ENCODE data around the gene MYO18A. TPM values are rescaled to one million over a fixed set of nuclear protein-coding genes. Genes with fewer than 3 reads are reported as not detected.
"Not testable (repeated sequence)": the region's sequence is repeated elsewhere in the genome, so short reads cannot be mapped to it uniquely, and the experiment has no call there.

Gene MYO18A
- total RNA-seq, 1 donor from 2014 or later: 167 TPM

GRCh38 chr17:29103341-29103740 is 76.9 kb downstream of the MYO18A start:
- DNase-seq (ENCODE audit: low read depth): peak; percentile 83

DNA sequence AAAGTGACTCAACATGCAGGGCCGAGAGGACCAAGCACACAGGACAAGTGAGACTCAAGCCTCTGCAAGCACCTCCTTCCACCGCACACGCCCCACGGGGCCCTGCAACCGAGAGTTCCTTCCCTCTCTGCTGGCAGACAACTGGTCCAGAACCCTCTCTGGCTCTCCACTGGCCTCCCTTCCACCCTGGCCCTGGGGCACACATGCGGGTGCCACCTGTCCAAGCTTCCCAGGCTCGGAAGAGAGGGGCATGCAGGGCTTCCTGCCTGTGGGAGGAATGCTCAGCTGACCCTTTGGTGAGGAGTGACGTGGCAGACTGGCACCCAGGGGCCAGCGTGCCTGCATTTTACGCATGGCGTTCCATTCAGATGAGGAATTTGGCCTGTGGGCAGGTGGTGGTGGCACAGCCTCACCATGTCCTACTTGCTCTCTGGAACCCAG is 77.4 kb downstream of the MYO18A start:
- peak; percentile 99 for DNase-seq (ENCODE audit: low read depth)

GRCh38 chr17:29102046-29102445 is 78.2 kb downstream of the MYO18A start:
- peak; percentile 94 for DNase-seq (ENCODE audit: low read depth)

DNA sequence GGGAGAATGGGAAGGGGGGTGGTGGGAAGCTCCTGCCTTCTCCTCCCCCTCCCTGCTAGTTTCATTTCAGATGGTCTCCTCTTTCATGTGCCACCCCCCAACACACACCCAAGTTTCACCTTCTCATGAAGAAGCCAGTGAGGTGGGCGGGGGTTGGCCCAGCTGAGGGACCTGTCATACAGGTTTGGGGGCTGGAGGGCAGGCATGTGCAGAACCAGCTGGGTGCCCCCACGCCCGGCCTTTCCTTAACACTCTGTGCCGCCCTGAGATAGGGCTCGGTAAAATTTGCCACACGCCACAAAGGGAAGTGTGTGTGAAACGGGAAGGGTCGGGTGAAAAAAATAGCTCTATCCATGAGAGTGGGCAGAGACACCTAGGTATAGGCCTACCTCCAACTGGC is 79.9 kb downstream of the MYO18A start:
- no peak for DNase-seq (ENCODE audit: low read depth)

DNA sequence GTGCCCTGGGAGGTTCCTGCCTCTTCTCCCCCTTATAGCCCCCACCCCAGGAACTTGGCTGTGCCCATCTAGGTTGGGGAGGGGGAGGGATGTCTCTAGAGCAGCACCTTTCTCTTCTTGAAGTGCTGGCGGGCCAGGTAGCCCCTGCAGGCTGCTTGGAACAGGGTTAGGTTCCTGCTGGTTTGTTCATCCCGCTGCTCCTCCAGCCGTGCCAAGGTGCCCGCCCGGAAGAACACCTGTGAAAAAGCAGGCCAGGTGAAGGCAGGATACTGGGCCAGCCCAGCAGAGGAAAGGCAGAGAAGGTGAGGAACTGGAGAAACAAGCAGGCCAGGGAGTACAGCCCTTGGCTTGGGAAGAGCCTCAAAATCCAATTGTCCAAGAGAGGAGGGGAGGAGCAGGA is 80.7 kb downstream of the MYO18A start:
- DNase-seq (ENCODE audit: low read depth): no peak

DNA sequence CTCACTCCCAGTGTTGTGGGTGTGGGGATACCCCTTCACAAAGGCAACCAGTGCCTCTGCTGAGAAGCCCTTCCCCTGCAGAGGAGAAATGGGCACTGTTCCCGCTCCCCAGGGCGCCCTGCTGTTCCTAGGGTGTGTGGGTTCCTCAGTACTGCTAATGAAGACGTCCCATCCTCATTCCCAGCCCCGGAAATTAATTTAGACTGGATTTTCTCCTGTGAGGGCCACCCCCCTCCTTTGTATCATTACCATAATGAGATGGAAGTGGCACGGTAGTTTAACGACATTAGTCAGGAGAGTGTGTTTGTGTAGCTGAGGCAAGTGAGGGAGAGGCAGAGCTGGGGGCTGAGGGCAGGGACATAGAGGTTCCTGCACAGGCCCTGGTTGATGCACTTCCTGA is 84.1 kb downstream of the MYO18A start:
- no peak for DNase-seq (ENCODE audit: low read depth)

- DNase-seq (ENCODE audit: low read depth): no peak
Observed at GRCh38 chr17:29095439-29095838, 84.8 kb downstream of the MYO18A start.

GRCh38 chr17:29094101-29094708 is 86.0 kb downstream of the MYO18A start:
- peak; percentile 48 for DNase-seq (ENCODE audit: low read depth)

- DNase-seq (ENCODE audit: low read depth): no peak
Observed at GRCh38 chr17:29093090-29093871, 86.9 kb downstream of the MYO18A start.

DNA sequence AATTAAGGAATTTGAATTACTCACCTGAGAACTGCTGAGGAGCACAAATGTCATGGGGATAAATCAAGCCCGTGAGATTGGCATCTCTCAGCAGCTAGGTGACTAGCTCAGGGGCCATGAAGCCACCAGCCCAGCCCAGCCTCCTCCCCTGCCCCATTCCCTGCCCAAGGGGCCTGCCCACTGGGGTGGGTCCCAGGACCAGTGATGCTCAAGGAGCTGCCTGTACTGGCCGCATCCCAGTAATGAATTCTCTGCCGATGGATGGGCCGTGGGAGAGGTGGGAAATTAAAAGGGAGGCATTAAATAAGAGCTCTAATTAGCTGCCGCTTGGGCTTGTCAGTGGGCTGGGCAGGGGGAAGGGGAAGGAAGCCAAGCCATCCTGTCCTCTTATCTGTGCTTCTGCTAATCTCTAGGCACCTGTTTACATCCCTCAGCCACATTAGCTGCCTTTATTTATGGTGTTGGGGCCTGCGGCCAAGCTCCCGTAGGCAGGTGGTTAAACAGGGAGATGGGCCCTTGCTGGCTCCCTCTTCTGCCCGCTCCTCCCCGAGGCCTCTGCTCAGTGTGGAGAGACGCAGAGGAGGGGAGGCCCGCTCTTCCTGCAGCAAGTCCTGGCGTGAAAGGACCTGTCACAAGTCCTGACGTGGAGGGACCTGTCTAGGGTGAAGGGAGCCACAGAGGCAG is 88.5 kb downstream of the MYO18A start:
- peak; percentile 81 for DNase-seq (ENCODE audit: low read depth)

GRCh38 chr17:29090750-29091605 is 89.2 kb downstream of the MYO18A start:
- peak; percentile 56 for DNase-seq (ENCODE audit: low read depth)

DNA sequence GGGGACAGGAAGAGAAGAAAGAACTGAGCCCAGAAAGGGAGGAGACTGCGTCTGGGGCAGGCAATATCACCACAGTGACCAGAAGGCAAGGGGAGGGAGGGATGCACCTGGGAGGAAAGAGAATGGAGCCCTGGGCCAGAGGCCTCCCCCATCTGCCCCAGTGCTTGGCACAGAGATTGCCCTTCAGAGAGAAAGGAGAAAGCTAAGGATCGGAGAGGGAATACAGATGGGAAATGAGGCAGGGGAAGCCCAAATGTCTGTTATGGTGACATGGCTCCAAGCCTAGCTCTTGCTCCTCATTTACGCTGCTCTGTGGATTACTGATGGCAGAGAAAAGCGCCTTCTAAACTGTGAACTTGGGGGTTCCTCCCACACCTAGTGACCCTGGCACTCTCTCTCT is 90.1 kb downstream of the MYO18A start:
- no peak for DNase-seq (ENCODE audit: low read depth)

GRCh38 chr17:29089601-29090044 is 90.6 kb downstream of the MYO18A start:
- DNase-seq (ENCODE audit: low read depth): no peak

DNA sequence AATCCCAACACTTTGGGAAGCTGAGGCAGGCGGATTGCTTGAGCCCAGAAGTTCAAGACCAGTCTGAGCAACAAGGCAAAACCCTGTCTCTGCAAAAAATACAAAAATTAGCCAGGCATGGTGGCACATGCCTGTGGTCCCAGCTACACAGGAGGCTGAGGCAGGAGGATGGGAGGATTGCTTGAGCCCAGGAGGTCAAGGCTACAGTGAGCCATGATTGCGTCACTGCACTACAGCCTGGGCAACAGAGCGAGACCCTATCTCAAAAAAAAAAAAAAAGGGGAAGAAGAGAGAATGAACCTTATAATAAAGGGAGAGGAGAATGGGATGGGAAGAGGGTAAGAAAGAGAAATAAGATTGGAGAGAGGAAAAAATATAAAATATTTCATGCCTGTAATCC is 91.4 kb downstream of the MYO18A start:
- not testable (repeated sequence) for DNase-seq (ENCODE audit: low read depth)

DNA sequence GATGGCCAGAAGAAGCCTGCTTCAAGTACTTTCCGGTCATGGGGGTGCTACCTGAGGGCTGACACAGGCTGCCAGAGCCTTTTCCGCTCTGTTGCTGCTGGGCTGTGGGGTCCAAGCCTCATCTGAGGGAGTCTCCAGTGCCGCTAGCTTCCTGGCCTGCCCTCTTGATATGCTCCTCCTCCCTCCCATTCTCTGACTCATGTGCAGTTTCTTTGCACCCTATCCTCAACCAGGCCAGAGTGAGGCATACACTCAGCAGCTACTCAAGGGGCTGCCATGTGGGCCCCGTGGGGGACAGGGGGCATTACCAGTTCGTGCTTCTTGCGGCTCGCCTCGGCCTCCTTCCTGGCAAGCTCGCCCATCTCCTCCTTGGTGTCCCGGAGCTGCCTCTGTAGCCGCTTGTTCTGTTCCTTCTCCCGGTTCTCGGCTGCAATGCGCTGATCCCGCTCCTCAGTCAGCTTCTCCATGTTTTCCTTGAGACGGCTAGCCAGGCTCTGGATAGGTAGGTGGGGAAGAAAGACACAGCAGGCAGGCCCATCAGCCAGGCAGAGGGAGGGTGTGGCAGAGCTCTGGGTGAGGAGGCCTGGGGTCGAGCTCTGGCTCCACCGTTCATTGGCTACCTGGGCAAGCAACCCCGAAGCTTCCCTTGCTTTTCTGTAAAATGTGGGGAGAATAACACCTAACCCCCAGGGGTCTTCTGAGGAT is 93.4 kb downstream of the MYO18A start:
- DNase-seq (ENCODE audit: low read depth): no peak

GRCh38 chr17:29085223-29085622 is 95.0 kb downstream of the MYO18A start:
- DNase-seq (ENCODE audit: low read depth): no peak

DNA sequence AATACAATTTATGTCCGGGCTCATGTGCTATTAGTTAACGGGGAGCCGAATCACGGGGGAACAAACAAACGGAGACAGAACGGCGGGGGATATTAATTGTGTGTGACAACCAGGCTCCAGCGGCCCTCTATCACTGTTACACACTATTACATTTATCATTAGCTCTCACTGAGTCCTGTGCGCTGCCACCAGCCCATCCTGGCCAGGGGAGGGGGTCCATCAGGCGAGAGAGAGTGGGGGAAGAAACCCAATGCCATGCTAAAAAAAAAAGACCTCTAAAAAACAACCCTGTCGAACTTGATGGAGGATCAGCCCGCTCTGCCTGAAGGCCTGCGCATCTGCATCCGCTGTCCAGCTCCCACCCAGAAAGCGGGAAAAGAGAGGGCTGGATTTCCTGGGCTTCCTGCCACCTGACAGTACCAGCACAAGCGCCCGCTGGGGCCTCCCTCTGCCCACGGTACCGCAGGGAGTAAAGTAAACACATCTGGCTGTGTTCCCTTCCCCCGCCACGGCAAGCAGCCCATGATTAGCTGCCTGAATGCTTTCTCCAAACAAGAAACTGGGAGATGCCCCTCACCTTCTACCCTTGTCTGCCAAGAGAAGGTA is 95.6 kb downstream of the MYO18A start:
- DNase-seq (ENCODE audit: low read depth): no peak

GRCh38 chr17:29080965-29081364 is 99.2 kb downstream of the MYO18A start:
- DNase-seq (ENCODE audit: low read depth): no peak

DNA sequence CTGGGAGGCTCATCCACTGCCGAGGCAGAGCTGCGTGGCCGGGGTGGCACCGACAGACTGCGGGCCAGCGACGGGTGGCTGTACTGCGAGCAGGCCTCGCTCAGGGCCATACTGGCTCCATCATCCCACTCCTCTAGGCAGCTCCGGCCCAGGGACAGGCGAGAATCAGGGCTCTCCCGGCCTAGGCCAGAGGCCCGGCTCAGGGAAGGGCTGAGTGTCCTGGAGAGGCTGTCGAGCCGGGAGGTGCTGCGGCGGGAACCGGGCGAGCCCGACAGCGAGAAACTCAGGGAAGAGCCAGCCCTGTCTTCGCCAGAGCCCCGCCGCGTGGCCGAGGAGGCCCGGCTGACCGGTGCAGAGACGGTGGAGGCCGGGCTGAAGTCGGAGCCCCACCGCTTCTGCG is 99.9 kb downstream of the MYO18A start:
- no peak for DNase-seq (ENCODE audit: low read depth)

- DNase-seq (ENCODE audit: low read depth): no peak
Observed at GRCh38 chr17:29079887-29080286, 100.3 kb downstream of the MYO18A start.
